Measurements from ENCODE around the gene LILRB4.

GRCh38 chr19:54644056-54644455 lies 18.7 kb upstream of the LILRB4 start:
- TF ChIP-seq CTCF (IDR thresholded peaks at IDR 0.05) (no peak), POLR2A (IDR thresholded peaks at IDR 0.05) (no peak)
